ENCODE data around the gene HCN4. TPM values are rescaled to one million over a fixed set of nuclear protein-coding genes. Genes with fewer than 3 reads are reported as not detected.

HCN4 gene
- total RNA-seq, 1 donor from 2014 or later, result not detected

- no peaks in the 10 kb centered on the region for H3K36me3 ChIP-seq
Observed at GRCh38 chr15:73386238-73386637, 17.5 kb upstream of the HCN4 start.

DNA sequence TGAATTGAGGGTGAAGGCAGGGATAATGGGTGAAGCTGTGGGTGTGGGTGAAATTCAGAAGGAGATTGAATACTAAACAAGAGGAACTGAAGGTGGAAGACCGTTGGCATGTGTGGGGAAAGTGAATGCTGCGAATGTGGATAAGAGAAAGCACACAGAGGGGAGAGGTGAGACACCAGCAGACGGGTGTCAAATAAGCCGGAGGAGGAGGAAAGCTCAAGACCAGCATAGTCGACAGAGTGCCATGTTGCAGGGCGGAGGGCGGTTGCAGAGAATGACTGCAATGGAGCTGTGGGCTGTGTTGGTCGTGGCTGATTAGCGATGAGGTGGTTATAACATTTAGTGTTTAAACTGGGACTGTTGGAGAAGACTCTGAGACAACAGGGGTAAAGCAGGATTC lies 16.4 kb upstream of the HCN4 start:
- Histone ChIP-seq H3K27ac (no peak overlapping the region), H3K9me3 (no peaks in the 10 kb centered on the region), H3K4me3 (no peak overlapping the region), H3K36me3 (no peaks in the 10 kb centered on the region), H3K4me1 (no peaks in the 10 kb centered on the region), H3K27me3 (no peaks in the 10 kb centered on the region)
- intact Hi-C loops (cut with DNase I), result no loop called here
- DNase-seq (ENCODE audit: low spot score in 2 of 2), result no peak
- TF ChIP-seq CTCF (IDR thresholded peaks at IDR 0.05), result no peak

More at GRCh38 chr15:73386238-73386637, 17.5 kb upstream of the HCN4 start:
- Histone ChIP-seq H3K9me3 (no peaks in the 10 kb centered on the region), H3K27ac (no peak overlapping the region), H3K27me3 (no peaks in the 10 kb centered on the region), H3K4me3 (no peak overlapping the region), H3K4me1 (no peaks in the 10 kb centered on the region)
- intact Hi-C loops (cut with DNase I), result no loop called here
- TF ChIP-seq CTCF (IDR thresholded peaks at IDR 0.05), result no peak
- no peak for DNase-seq (ENCODE audit: low spot score in 2 of 2)

DNA sequence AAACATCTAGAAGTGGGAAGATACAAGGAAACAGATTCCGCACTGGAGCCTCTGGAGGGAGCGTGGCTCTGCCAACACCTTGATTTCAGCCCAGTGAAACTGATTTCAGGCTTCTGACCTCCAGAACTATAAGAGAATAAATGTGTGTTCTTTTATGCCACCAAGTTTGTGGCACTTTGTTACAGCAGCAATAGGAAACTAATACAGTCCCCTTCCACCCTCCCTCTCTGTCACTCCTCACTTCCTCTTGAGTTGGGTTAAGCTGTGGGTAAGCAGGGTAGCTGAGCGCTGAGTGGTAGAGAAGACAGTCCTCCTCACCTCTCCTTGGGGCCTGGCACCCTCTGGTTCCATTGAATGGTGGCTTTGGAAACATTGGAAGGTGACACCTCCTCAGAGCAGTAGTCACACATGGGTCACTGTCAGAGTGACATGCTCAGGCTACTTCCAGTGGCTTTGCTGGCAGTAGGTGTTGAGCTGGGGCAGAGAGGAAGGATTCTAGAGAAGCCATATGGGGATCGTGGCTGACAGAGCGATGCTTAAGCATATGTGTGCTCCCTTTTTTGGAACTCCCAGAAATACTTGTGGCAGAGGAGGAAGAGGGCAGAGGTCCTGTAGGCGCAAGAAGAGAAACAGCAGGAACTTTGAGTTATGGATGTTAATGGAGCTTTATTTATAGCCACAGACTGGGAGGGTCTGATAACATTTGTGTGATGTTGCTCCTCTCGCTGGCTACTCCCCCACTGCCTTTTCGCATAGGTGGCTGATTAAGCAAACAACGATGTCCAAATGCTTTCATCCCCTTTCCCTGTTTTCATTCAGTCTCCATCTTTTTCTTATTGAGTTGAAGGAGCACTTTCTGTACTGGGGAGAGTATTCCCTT lies 14.8 kb upstream of the HCN4 start:
- DNase-seq (ENCODE audit: low spot score in 2 of 2), result no peak
- no peak for TF ChIP-seq CTCF (IDR thresholded peaks at IDR 0.05)
- Histone ChIP-seq H3K36me3 (no peaks in the 10 kb centered on the region), H3K27me3 (no peaks in the 10 kb centered on the region), H3K4me3 (no peak overlapping the region), H3K4me1 (no peaks in the 10 kb centered on the region), H3K27ac (no peak overlapping the region), H3K9me3 (no peaks in the 10 kb centered on the region)
- intact Hi-C loops (cut with DNase I), result no loop called here

DNA sequence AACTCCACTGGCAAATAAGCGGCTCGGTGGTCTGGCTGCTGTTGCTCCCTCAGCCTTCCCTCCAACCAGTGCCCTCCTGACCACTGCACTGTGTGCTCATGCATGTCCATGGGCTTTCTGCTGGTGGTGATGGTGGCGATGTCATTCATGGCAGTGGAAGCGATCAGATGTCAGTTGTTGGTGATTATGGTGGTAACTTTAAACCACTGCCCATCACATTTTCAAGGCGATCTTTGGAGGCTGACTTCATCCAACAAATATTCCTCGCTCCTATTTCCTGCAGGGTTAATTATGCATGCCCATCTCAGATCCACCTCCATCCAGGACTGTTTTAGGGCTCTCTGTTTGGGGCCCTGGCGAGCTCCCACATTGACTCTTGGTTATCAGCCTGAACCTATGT lies 13.4 kb upstream of the HCN4 start:
- Histone ChIP-seq H3K36me3 (no peaks in the 10 kb centered on the region), H3K4me3 (no peak overlapping the region), H3K27ac (no peak overlapping the region), H3K27me3 (no peaks in the 10 kb centered on the region), H3K9me3 (no peaks in the 10 kb centered on the region), H3K4me1 (no peaks in the 10 kb centered on the region)
- intact Hi-C loops (cut with DNase I), result no loop called here
- TF ChIP-seq CTCF (IDR thresholded peaks at IDR 0.05), result no peak
- DNase-seq (ENCODE audit: low spot score in 2 of 2), result no peak

- H3K27me3 ChIP-seq, result no peaks in the 10 kb centered on the region
- intact Hi-C loops (cut with DNase I), result no loop called here
Observed at GRCh38 chr15:73380661-73381060, 11.9 kb upstream of the HCN4 start.

More at GRCh38 chr15:73380661-73381060, 11.9 kb upstream of the HCN4 start:
- Histone ChIP-seq H3K4me3 (no peak overlapping the region), H3K4me1 (no peaks in the 10 kb centered on the region), H3K36me3 (no peaks in the 10 kb centered on the region), H3K27ac (no peak overlapping the region), H3K9me3 (no peaks in the 10 kb centered on the region)
- TF ChIP-seq CTCF (IDR thresholded peaks at IDR 0.05), result no peak
- DNase-seq (ENCODE audit: low spot score in 2 of 2), result no peak
